ENCODE measurements around the gene ADIG.

ADIG gene

DNA sequence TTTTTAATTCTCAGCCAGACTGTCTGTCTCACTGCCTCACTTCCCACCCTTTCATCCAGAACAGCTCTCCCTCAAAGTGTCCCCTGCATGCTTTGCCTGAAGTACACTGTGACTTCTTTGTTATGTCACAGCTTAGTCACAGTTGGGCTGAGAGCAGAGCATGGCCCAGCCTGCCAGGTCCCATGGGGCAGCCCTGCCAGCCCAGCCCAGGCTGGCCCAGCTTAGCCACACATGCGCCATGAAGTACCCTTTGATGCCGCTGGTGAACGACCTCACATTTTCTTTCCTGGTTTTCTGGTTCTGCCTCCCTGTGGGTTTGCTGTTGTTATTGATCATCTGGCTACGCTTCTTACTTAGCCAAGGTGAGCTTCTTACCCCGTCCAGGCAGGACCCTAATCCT lies at the start of gene ADIG:
Gene ADIG, plus strand, starts transcription at position 185 of the 400 bp plus-strand sequence. Its CDS starts 54 bp downstream, at position 239.
- no peak for DNase-seq (ENCODE audit: low read depth in 3 of 3)

- DNase-seq (ENCODE audit: low read depth in 3 of 3): peak in 2 of 3 donors; percentile 4 to 7
Measured at GRCh38 chr20:38534756-38535155, 46.2 kb upstream of the ADIG start.

- no peak for DNase-seq (ENCODE audit: low read depth in 3 of 3)
Measured at GRCh38 chr20:38536310-38536709, 44.7 kb upstream of the ADIG start.

DNA sequence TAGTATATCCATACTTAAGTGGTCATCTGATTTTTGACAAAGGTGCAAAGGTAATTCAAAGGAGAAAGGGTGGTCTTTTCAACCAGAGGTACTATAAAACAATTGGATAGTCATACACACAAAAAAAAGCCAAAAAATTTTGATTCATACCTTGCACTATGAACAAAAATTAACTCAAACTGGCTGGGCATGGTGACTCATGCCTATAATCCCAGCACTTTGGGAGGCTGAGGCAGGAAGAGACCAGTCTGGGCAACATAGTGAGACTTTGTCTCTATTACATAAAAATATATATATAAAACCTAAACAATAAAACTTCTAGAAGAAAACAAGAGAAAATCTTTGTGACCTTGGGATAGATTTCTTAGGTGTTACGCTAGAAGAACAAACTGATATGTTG lies 43.8 kb upstream of the ADIG start:
- DNase-seq (ENCODE audit: low read depth in 3 of 3): no peak

GRCh38 chr20:38538789-38539188 lies 42.2 kb upstream of the ADIG start:
- no peak for DNase-seq (ENCODE audit: low read depth in 3 of 3)

- DNase-seq (ENCODE audit: low read depth in 3 of 3): no peak
Measured at GRCh38 chr20:38543014-38543906, 37.7 kb upstream of the ADIG start.

GRCh38 chr20:38545771-38546170 lies 35.2 kb upstream of the ADIG start:
- DNase-seq (ENCODE audit: low read depth in 3 of 3): no peak

DNA sequence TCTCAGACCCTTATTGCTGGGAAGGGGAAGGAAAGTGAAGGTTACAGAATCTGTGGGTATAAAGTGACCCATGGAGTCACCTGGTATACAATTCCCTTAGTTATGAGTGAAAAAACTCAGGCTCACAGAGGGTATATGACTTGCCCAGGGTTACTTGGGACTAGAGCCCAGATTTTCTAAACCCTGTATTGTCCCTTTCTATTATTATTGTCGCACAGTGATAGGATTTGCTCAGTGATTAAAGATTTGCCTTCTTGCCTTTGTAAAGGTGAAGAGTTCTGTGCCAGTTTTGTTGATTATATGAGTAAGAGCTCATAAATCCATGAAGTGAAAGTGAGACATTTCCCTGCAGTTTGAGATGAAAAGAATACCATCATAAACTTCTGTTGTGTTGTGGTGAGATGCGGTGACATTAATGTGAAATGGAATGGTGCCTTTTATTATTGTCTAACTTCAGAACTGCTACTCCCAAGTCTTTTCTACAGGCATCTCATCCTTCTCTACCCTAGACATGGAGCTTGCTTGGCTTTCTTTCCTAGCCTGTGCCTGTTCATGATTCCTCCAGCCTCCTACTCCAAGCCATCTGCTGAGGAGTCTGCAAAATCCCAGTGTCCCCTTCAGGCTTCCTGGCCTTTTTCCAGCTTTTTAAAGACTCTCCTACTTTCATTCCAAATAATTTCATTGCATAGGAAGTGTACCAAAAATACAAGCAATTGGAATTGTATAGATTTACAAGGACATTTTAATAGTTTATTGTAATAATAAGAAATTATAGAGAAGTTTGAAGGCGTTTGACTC lies 33.5 kb upstream of the ADIG start:
- no peak for DNase-seq (ENCODE audit: low read depth in 3 of 3)

DNA sequence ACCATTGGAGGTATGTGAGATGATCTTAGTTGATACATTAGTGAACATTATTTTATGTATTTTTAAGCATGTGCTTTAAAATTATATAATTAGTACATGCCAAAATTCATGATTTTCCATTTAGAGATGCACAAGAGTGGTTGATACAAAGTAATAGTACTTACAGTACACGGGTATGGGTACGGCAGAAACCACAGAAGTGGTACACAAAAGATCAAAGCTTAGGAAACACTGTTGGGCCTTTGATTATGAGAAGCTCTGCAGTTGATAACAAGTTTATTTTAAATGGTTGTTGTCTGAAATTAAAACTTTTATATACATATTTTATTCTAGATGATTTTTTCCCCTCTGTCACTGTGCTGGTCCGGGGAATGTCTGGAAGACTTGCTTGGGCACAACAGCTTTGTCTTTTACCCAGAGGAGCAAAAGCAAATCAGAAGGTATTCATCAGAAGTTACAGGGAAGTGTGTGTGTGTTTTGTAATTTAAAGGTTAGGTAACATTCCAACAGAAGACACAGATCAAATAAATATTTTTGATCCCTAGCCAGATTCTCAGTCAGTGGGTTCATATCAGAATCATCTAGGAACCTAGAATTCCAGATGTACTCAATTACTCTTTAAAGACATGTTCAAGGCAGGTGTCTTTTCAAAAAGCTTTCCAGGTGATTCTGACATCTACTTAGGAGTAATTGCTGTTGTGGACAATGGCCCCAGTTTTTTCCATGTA lies 32.5 kb upstream of the ADIG start:
- DNase-seq (ENCODE audit: low read depth in 3 of 3): no peak

- DNase-seq (ENCODE audit: low read depth in 3 of 3): no peak
Measured at GRCh38 chr20:38550274-38550673, 30.7 kb upstream of the ADIG start.

- DNase-seq (ENCODE audit: low read depth in 3 of 3): no peak
Measured at GRCh38 chr20:38551056-38551626, 29.9 kb upstream of the ADIG start.

- no peak for DNase-seq (ENCODE audit: low read depth in 3 of 3)
Measured at GRCh38 chr20:38554986-38555385, 26.0 kb upstream of the ADIG start.

DNA sequence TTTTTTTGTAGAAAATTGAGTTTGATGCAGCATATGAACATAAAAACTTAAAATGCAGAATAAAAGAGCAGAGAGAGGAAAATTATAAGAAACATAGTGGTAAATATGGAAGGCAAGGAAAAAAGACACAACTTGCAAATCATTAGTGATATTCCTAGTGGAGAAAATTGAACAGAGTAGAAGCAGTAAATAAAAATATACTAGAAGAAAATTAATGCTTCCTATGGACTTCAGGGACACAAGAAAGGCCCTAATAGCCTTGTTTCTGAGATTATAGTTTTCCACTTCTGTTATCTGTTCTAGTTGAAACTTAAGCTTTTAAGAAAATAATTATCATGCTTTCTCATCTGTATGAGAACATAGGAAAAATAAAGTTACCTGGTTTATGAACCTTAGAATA lies 25.6 kb upstream of the ADIG start:
- DNase-seq (ENCODE audit: low read depth in 3 of 3): no peak

DNA sequence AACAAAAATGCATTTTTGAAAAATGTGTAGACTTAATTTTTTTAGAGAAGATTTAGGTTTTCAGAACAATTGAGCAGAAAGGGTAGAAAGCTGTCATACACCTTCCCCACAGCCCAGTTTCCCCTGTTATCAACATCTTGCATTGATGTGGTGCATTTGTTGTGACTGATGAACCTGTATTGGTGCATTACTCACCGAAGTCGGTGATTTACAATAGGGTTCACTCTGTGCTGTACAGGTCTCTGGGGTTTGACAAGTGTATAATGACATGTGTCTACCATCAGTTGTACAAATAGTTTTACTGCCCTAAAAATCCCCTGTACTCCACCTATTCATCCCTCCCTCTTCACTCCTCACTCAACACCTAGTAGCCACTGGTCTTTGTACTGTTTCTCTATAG lies 23.8 kb upstream of the ADIG start:
- no peak for DNase-seq (ENCODE audit: low read depth in 3 of 3)

DNA sequence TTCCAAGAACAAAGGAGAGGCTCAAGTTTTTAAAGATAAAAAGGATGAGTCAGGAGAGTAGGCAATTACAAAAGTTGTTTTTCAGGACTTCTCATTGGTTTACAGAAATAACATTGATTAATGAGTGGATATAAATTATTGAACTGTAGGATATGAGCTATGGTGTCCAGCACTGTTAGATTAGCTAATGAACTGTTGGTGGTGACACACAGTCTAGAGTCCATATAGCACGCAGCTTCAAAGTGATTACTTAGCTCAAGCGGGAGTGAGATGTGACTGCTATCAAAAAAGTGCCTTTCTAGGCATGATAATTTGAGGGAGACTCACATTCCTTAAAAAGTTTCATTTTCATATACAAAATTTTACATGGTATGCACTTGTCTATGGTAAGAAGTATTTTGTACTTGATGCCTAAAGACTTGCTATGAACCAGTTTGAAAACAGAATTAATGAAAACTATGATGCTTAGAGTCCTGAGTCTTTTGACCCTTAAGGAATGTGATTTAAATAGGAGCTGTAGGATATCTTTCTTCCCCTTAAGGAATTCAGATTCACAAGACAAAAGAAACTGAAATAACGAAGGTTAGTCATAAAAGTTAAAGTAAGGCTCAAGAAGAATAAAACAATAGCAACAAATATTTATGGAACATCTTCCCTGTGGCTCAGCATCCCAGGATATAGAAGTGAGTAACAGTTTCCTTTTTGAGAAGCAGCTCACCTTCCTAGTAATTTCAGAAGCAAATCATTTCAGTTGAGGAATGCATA lies 22.2 kb upstream of the ADIG start:
- no peak for DNase-seq (ENCODE audit: low read depth in 3 of 3)

GRCh38 chr20:38559764-38560163 lies 21.2 kb upstream of the ADIG start:
- no peak for DNase-seq (ENCODE audit: low read depth in 3 of 3)

GRCh38 chr20:38563802-38564431 lies 17.1 kb upstream of the ADIG start:
- no peak for DNase-seq (ENCODE audit: low read depth in 3 of 3)

- DNase-seq (ENCODE audit: low read depth in 3 of 3): no peak
Measured at GRCh38 chr20:38564680-38565079, 16.3 kb upstream of the ADIG start.

DNA sequence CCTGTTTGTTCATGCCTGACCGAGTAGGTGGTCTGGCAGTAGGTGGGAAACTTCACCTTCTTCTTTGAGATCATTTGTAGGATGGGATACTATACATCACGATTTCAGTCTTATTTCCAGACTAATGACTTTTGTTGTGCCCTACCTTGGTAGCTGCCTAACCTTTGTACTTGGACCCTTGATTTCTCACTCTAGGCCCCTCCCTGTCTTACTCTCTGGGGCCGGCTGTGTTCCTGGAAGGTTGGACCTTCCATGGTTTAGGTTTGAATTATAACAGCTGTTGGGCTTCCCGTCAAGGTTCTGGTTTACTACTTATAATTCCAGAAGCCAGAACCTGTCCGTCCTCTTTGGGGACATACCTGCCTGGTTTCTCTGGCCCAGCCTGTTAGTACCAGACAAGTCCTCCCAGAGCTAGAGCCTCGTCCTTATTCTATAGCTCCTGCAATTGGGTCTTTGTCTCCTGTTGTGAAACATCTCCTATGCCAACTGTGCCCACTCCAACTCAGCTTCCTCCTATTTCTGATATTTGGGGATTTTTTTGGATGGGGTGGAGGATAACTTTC lies 14.9 kb upstream of the ADIG start:
- no peak for DNase-seq (ENCODE audit: low read depth in 3 of 3)

Measured in stimulated activated CD4-positive, alpha-beta T cell treated with anti-CD3 and anti-CD28 coated beads, TNF-alpha, amount 100 ng/mL, for 48 hours (primary cell).